GM12872 (cell line): Measurements from ENCODE around the gene STK31.

ENCODE experiments used
- CTCF ChIP-seq: IDR thresholded peaks from 3 replicates; pipeline ENCODE4 v1.5.1; 2011; ENCODE audit warnings: low read depth, mild to moderate bottlenecking, low read length, moderate library complexity; ENCODE audit not compliant: insufficient read depth

The STK31 gene

GRCh38 chr7:23698822-23699221 lies 11.2 kb upstream of the STK31 start:
- no peak for TF ChIP-seq CTCF

- TF ChIP-seq CTCF: no peak
Measured at GRCh38 chr7:23700046-23700445, 10.0 kb upstream of the STK31 start.

GRCh38 chr7:23709081-23709750 lies 803 bp upstream of the STK31 start:
- no peak for TF ChIP-seq CTCF

GRCh38 chr7:23712368-23713284 lies 2.6 kb downstream of the STK31 start:
- TF ChIP-seq CTCF: 0 out of 3 replicates have a peak, but pooled peaks have one; percentile 26

GRCh38 chr7:23713285-23714149 lies 3.5 kb downstream of the STK31 start:
- no peak for TF ChIP-seq CTCF

GRCh38 chr7:23714150-23714464 lies 4.1 kb downstream of the STK31 start:
- no peak for TF ChIP-seq CTCF

- TF ChIP-seq CTCF: no peak
Measured at GRCh38 chr7:23714579-23714978, 4.6 kb downstream of the STK31 start.
